Smooth muscle cell (in vitro differentiated cells): Measurements from ENCODE around the gene CLDN19. TPM values are rescaled to one million over a fixed set of nuclear protein-coding genes. Genes with fewer than 3 reads are reported as not detected.

Experiments
- DNase-seq: peaks from one replicate; lab custom pipeline; 2025; ENCODE audit not compliant: unreplicated experiment; lab: John Stamatoyannopoulos, UW
- H2AFZ ChIP-seq: fragments of 200-600 bp; sonication (generic); 2 replicates; pipeline ENCODE4 v1.6.0; 2016; ENCODE audit warnings: antibody characterized with exemption, low read depth, mild to moderate bottlenecking
- H3F3A ChIP-seq: fragments of 200-600 bp; sonication (generic); 2 replicates; pipeline ENCODE4 v1.6.0; 2017; ENCODE audit warnings: antibody characterized with exemption, low read depth
- H3K27ac ChIP-seq: fragments of 200-600 bp; sonication (generic); 2 replicates; pipeline ENCODE4 v1.5.1; 2016; ENCODE audit warnings: low read depth, mild to moderate bottlenecking
- H3K27me3 ChIP-seq: fragments of 200-600 bp; sonication (generic); 2 replicates; pipeline ENCODE4 v1.6.1; 2016; ENCODE audit warnings: low read depth, mild to moderate bottlenecking
- H3K36me3 ChIP-seq: fragments of 200-600 bp; sonication (generic); 2 replicates; pipeline ENCODE4 v1.5.1; 2016; ENCODE audit warnings: low read depth
- H3K4me1 ChIP-seq: fragments of 200-600 bp; sonication (generic); 2 replicates; pipeline ENCODE4 v1.5.1; 2016; ENCODE audit warnings: low read depth
- H3K4me2 ChIP-seq: fragments of 200-600 bp; sonication (generic); 2 replicates; pipeline ENCODE4 v1.6.0; 2016; ENCODE audit warnings: mild to moderate bottlenecking
- H3K4me3 ChIP-seq: fragments of 200-600 bp; sonication (generic); 2 replicates; pipeline ENCODE4 v1.5.1; 2016; ENCODE audit warnings: mild to moderate bottlenecking
- H3K79me2 ChIP-seq: fragments of 200-600 bp; sonication (generic); 2 replicates; pipeline ENCODE4 v1.6.0; 2016; ENCODE audit warnings: low read depth, mild to moderate bottlenecking
- H3K9ac ChIP-seq: fragments of 200-600 bp; sonication (generic); 2 replicates; pipeline ENCODE4 v1.6.0; 2016; ENCODE audit warnings: low read depth
- H3K9me3 ChIP-seq: fragments of 200-600 bp; sonication (generic); replicated peaks from 2 replicates; pipeline ENCODE4 v1.5.1; 2016; ENCODE audit warnings: low read depth
- H4K20me1 ChIP-seq: fragments of 200-600 bp; sonication (generic); 2 replicates; pipeline ENCODE4 v1.6.0; 2016; ENCODE audit warnings: low read depth
- CTCF ChIP-seq: fragments of 200-600 bp; sonication (generic); IDR thresholded peaks from 2 replicates; pipeline ENCODE4 v1.5.1; 2017; ENCODE audit warnings: borderline replicate concordance, mild to moderate bottlenecking, antibody characterized with exemption; ENCODE audit not compliant: insufficient read depth, poor library complexity, severe bottlenecking
- WGBS: methylation state at CpG from one replicate; pipeline ENCODE4 v1.1.7; 2016; ENCODE audit warnings: low lambda C conversion rate; 5-methylcytosine and 5-hydroxymethylcytosine counted together
- polyA plus RNA-seq: library from polyadenylated mRNA; unstranded; fragments of >200 nt; fragmentation: Nextera tagmentation; extraction: Ambion mirVana; gene quantifications from 2 replicates; pipeline ENCODE4 v1.2.1, GENCODE V29; 2016
- total RNA-seq: library from RNA; depleted of rRNA; stranded (reverse); fragments of >200 nt; gene quantifications from 2 replicates; pipeline ENCODE4 v1.2.3, GENCODE V29; 2014

The CLDN19 gene
- total and polyA plus RNA-seq, 2 experiments from 2014 or later: 0.67 to 2.4 TPM

- H3K27ac ChIP-seq: no peak within 1 kb of the TSS
- no peaks in the 10 kb centered on the region for H3F3A ChIP-seq
- 89% methylated on average over 41 of the region's 54 CpGs for WGBS
- H3K79me2 ChIP-seq: no peaks in the 10 kb centered on the region
- no peaks in the 10 kb centered on the region for H3K4me1 ChIP-seq
- no peak for TF ChIP-seq CTCF
- H3K36me3 ChIP-seq: no peaks in the 10 kb centered on the region
- H3K4me2 ChIP-seq: no peak within 1 kb of the TSS
- H2AFZ ChIP-seq: no peak within 1 kb of the TSS
- no peaks in the 10 kb centered on the region for H3K9me3 ChIP-seq
- H3K9ac ChIP-seq: no peak within 1 kb of the TSS
- no peaks in the 10 kb centered on the region for H4K20me1 ChIP-seq
- no peak within 1 kb of the TSS for H3K4me3 ChIP-seq
- DNase-seq: no peak
- H3K27me3 ChIP-seq: no peaks in the 10 kb centered on the region
Measured at GRCh38 chr1:42784946-42785693, 45.1 kb upstream of the CLDN19 start, which contains the start of gene TMEM269. TMEM269 (plus strand) TSS chr1:42784991; CDS start chr1:42789894, 4,903 bp downstream.

- H3K27ac ChIP-seq: no peak overlapping the region
- no peaks in the 10 kb centered on the region for H3K4me1 ChIP-seq
- H3K27me3 ChIP-seq: no peaks in the 10 kb centered on the region
- H2AFZ ChIP-seq: no peak overlapping the region
- WGBS: 91% methylated on average over 18 of the region's 18 CpGs
- H3K4me2 ChIP-seq: no peak overlapping the region
- no peaks in the 10 kb centered on the region for H3K9me3 ChIP-seq
- no peak overlapping the region for H3K9ac ChIP-seq
- H3F3A ChIP-seq: no peaks in the 10 kb centered on the region
- no peak overlapping the region for H3K4me3 ChIP-seq
- H3K79me2 ChIP-seq: no peaks in the 10 kb centered on the region
- DNase-seq: no peak
- TF ChIP-seq CTCF: no peak
- no peaks in the 10 kb centered on the region for H3K36me3 ChIP-seq
- no peaks in the 10 kb centered on the region for H4K20me1 ChIP-seq
Measured at GRCh38 chr1:42784547-42784945, 44.5 kb upstream of the CLDN19 start.

GRCh38 chr1:42783092-42783491 is 43.1 kb upstream of the CLDN19 start:
- no peak for TF ChIP-seq CTCF
- 96% methylated on average over 2 of the region's 2 CpGs for whole genome bisulfite sequencing

GRCh38 chr1:42780176-42780575 is 40.1 kb upstream of the CLDN19 start:
- Histone ChIP-seq H3K79me2 (no peaks in the 10 kb centered on the region), H3K27ac (no peak overlapping the region), H3K4me1 (no peaks in the 10 kb centered on the region), H3K9me3 (no peaks in the 10 kb centered on the region), H3K4me2 (no peak overlapping the region), H2AFZ (no peak overlapping the region), H3F3A (no peaks in the 10 kb centered on the region), H4K20me1 (peaks cover 7% of the 10 kb centered on the region), H3K4me3 (no peak overlapping the region), H3K9ac (no peak overlapping the region), H3K27me3 (no peaks in the 10 kb centered on the region), H3K36me3 (no peaks in the 10 kb centered on the region)
- TF ChIP-seq CTCF: no peak
- DNase-seq: no peak
- WGBS: 94% methylated on average over 1 of the region's 1 CpG

More at GRCh38 chr1:42783092-42783491, 43.1 kb upstream of the CLDN19 start:
- H3K27ac ChIP-seq: no peak overlapping the region
- H3K4me2 ChIP-seq: no peak overlapping the region
- no peaks in the 10 kb centered on the region for H3K27me3 ChIP-seq
- H3K36me3 ChIP-seq: no peaks in the 10 kb centered on the region
- H3F3A ChIP-seq: no peaks in the 10 kb centered on the region
- H2AFZ ChIP-seq: no peak overlapping the region
- H3K79me2 ChIP-seq: no peaks in the 10 kb centered on the region
- H3K4me1 ChIP-seq: no peaks in the 10 kb centered on the region
- no peak overlapping the region for H3K4me3 ChIP-seq
- H3K9me3 ChIP-seq: no peaks in the 10 kb centered on the region
- peaks cover 2% of the 10 kb centered on the region for H4K20me1 ChIP-seq
- no peak for DNase-seq
- H3K9ac ChIP-seq: no peak overlapping the region
